ENCODE measurements around the gene HESX1.

HESX1 gene

GRCh38 chr3:57169108-57169507, 30.7 kb downstream of the HESX1 start:
- no peak overlapping the region for H3K9ac ChIP-seq (ENCODE audit: low read length)
- no peak overlapping the region for H3K4me3 ChIP-seq (ENCODE audit: low read length)
- DNase-seq, result no peak

GRCh38 chr3:57168151-57168550, 31.6 kb downstream of the HESX1 start:
- Histone ChIP-seq H3K9ac (ENCODE audit: low read length) (no peak overlapping the region), H3K9me2 (replicated peaks; ENCODE audit: insufficient read depth, low read length) (no peaks in the 10 kb centered on the region), H3K4me2 (ENCODE audit: low read depth, low read length) (no peak overlapping the region), H3K4me1 (ENCODE audit: low read length) (peaks cover 7% of the 10 kb centered on the region), H3K4me3 (ENCODE audit: low read length) (no peak overlapping the region), H3K9me3 (replicated peaks; ENCODE audit: insufficient read depth, low read length) (no peaks in the 10 kb centered on the region), H3K79me2 (ENCODE audit: low read length) (no peaks in the 10 kb centered on the region), H2AFZ (ENCODE audit: low read length) (no peak overlapping the region), H3K27me3 (replicated peaks; ENCODE audit: insufficient read depth, low read length) (peaks cover 10% of the 10 kb centered on the region), H3K27ac (ENCODE audit: low read length) (no peak overlapping the region), H3F3A (ENCODE audit: insufficient read depth, low read length) (0 out of 2 replicates have a peak, but pooled peaks cover under 1% of the 10 kb centered on the region), H3K36me3 (replicated peaks; ENCODE audit: insufficient read depth, low read length) (no peaks in the 10 kb centered on the region), H4K20me1 (ENCODE audit: insufficient read depth, low read length) (no peaks in the 10 kb centered on the region)
- no peak for DNase-seq
- no peak for TF ChIP-seq EZH2 (optimal IDR thresholded peaks at IDR 0.05; ENCODE audit: low read depth, low read length)
- no peak for TF ChIP-seq EZH2phosphoT487 (IDR thresholded peaks at IDR 0.05; ENCODE audit: low read length)
- no peak for TF ChIP-seq CTCF (IDR thresholded peaks at IDR 0.05; ENCODE audit: low read length)

More at GRCh38 chr3:57169108-57169507, 30.7 kb downstream of the HESX1 start:
- no peak for TF ChIP-seq EZH2 (optimal IDR thresholded peaks at IDR 0.05; ENCODE audit: low read depth, low read length)
- TF ChIP-seq CTCF (IDR thresholded peaks at IDR 0.05; ENCODE audit: low read length), result no peak
- no peak for TF ChIP-seq EZH2phosphoT487 (IDR thresholded peaks at IDR 0.05; ENCODE audit: low read length)
- H3K27me3 ChIP-seq (replicated peaks; ENCODE audit: insufficient read depth, low read length), result peaks cover 7% of the 10 kb centered on the region
- no peaks in the 10 kb centered on the region for H3K79me2 ChIP-seq (ENCODE audit: low read length)
- no peaks in the 10 kb centered on the region for H4K20me1 ChIP-seq (ENCODE audit: insufficient read depth, low read length)
- H3K9me3 ChIP-seq (replicated peaks; ENCODE audit: insufficient read depth, low read length), result no peaks in the 10 kb centered on the region
- no peak overlapping the region for H3K27ac ChIP-seq (ENCODE audit: low read length)
- peaks cover 17% of the 10 kb centered on the region for H3K4me1 ChIP-seq (ENCODE audit: low read length)
- no peaks in the 10 kb centered on the region for H3K36me3 ChIP-seq (replicated peaks; ENCODE audit: insufficient read depth, low read length)
- no peak overlapping the region for H3K4me2 ChIP-seq (ENCODE audit: low read depth, low read length)
- H2AFZ ChIP-seq (ENCODE audit: low read length), result no peak overlapping the region
- H3K9me2 ChIP-seq (replicated peaks; ENCODE audit: insufficient read depth, low read length), result no peaks in the 10 kb centered on the region
- peaks cover 9% of the 10 kb centered on the region for H3F3A ChIP-seq (ENCODE audit: insufficient read depth, low read length)

DNA sequence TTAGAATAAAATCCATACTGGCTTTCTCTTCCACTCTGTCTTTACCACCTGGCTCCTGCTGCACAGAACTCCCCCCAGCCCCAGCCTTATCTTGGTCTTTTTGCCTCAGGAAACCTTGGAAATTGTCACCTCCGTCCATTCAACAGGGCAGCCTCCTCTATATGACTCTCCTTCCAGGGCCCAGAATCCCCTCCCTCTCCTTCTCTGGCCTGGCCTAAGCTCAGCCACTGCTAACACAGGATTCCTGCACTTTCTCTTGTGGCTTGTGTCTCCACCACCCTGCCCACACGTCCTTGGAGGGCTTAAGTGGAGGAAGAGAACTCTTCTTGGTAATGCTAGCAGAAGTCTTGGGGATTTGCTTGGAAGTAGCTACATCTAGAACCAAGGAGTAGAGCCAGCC, 33.1 kb downstream of the HESX1 start:
- no peak overlapping the region for H3K4me3 ChIP-seq (ENCODE audit: low read length)
- H3K36me3 ChIP-seq (replicated peaks; ENCODE audit: insufficient read depth, low read length), result no peaks in the 10 kb centered on the region
- no peak overlapping the region for H3K27ac ChIP-seq (ENCODE audit: low read length)
- H3K27me3 ChIP-seq (replicated peaks; ENCODE audit: insufficient read depth, low read length), result peaks cover 10% of the 10 kb centered on the region
- H4K20me1 ChIP-seq (ENCODE audit: insufficient read depth, low read length), result no peaks in the 10 kb centered on the region
- no peak overlapping the region for H3K9ac ChIP-seq (ENCODE audit: low read length)
- H2AFZ ChIP-seq (ENCODE audit: low read length), result no peak overlapping the region
- H3K4me1 ChIP-seq (ENCODE audit: low read length), result peaks cover 4% of the 10 kb centered on the region
- no peaks in the 10 kb centered on the region for H3F3A ChIP-seq (ENCODE audit: insufficient read depth, low read length)
- no peak for TF ChIP-seq EZH2 (optimal IDR thresholded peaks at IDR 0.05; ENCODE audit: low read depth, low read length)
- TF ChIP-seq EZH2phosphoT487 (IDR thresholded peaks at IDR 0.05; ENCODE audit: low read length), result no peak
- no peak for TF ChIP-seq CTCF (IDR thresholded peaks at IDR 0.05; ENCODE audit: low read length)
- no peak for DNase-seq
- no peaks in the 10 kb centered on the region for H3K9me3 ChIP-seq (replicated peaks; ENCODE audit: insufficient read depth, low read length)
- H3K4me2 ChIP-seq (ENCODE audit: low read depth, low read length), result no peak overlapping the region
- no peaks in the 10 kb centered on the region for H3K79me2 ChIP-seq (ENCODE audit: low read length)
- no peaks in the 10 kb centered on the region for H3K9me2 ChIP-seq (replicated peaks; ENCODE audit: insufficient read depth, low read length)

All from MM.1S (cell line).